Body of pancreas (tissue), 4 donors: ENCODE results near the gene GRAMD4.
A peak's percentile ranks its signal among the peaks of the same experiment; 100 is the strongest.

Experiments
- CTCF ChIP-seq, 7 experiments: fragments of 450-650 bp in 4 of 7; fragments of 200-600 bp in 3 of 7; sonication (generic) in 3 of 7; IDR thresholded peaks; one replicate each; pipeline ENCODE4 v1.5.1; 2016 to 2019; ENCODE audit warnings: antibody characterized with exemption in 7 of 7
- POLR2A ChIP-seq, 3 donors: fragments of 450-650 bp; IDR thresholded peaks; one replicate each; pipeline ENCODE4 v1.6.1; 2016; ENCODE audit warnings: antibody characterized with exemption in 3 of 3, mild to moderate bottlenecking in 2 of 3

- TF ChIP-seq CTCF (IDR thresholded peaks at IDR 0.05): peak in 1 of 7 experiments; percentile 29
- no peak for TF ChIP-seq POLR2A (IDR thresholded peaks at IDR 0.05)
Measured at GRCh38 chr22:46638601-46639431, 18.6 kb downstream of the GRAMD4 start.
